Stimulated activated naive CD8-positive, alpha-beta T cell treated with anti-CD3 and anti-CD28 coated beads, Interleukin-15, Interleukin-2, amounts not matched to agents 100 U/mL and 50 U/mL, for 24 hours (primary cell): ENCODE measurements around the gene SFXN4.
"Not testable (repeated sequence)": the region's sequence is repeated elsewhere in the genome, so short reads cannot be mapped to it uniquely, and the experiment has no call there.

Source experiments
- ATAC-seq: fragments of 150-1000 bp; cut with Tn5 transposase; one replicate; pipeline ENCODE4 v1.10.0; 2021
- DNase-seq: peaks from one replicate; pipeline ENCODE4 v3.0.0; 2021

The SFXN4 gene

GRCh38 chr10:119143657-119144056 is 21.9 kb downstream of the SFXN4 start:
- DNase-seq (no peak), ATAC-seq (no peak)

- DNase-seq (no peak), ATAC-seq (no peak)
Measured at GRCh38 chr10:119140603-119141245, 24.8 kb downstream of the SFXN4 start.

- DNase-seq (peak; percentile 43), ATAC-seq (peak; percentile 50)
Measured at GRCh38 chr10:119139464-119140067, 25.9 kb downstream of the SFXN4 start.

- ATAC-seq: no peak
- no peak for DNase-seq
Measured at GRCh38 chr10:119138346-119139306, 26.9 kb downstream of the SFXN4 start.

GRCh38 chr10:119137878-119138277 is 27.6 kb downstream of the SFXN4 start:
- DNase-seq, ATAC-seq: not testable (repeated sequence)

- DNase-seq: no peak
- no peak for ATAC-seq
Measured at GRCh38 chr10:119136084-119136483, 29.4 kb downstream of the SFXN4 start.

- no peak for DNase-seq
- ATAC-seq: no peak
Measured at GRCh38 chr10:119135513-119135881, 30.0 kb downstream of the SFXN4 start.

- DNase-seq (peak; percentile 44), ATAC-seq (peak; percentile 57)
Measured at GRCh38 chr10:119133949-119134348, 31.6 kb downstream of the SFXN4 start.

- ATAC-seq (no peak), DNase-seq (no peak)
Measured at GRCh38 chr10:119132521-119133345, 32.8 kb downstream of the SFXN4 start.

GRCh38 chr10:119131512-119132240 is 33.8 kb downstream of the SFXN4 start:
- ATAC-seq (peak; percentile 77), DNase-seq (peak; percentile 29)

- no peak for DNase-seq
- no peak for ATAC-seq
Measured at GRCh38 chr10:119129721-119130120, 35.8 kb downstream of the SFXN4 start.

GRCh38 chr10:119125942-119126341 is 39.6 kb downstream of the SFXN4 start:
- ATAC-seq (no peak), DNase-seq (no peak)

- ATAC-seq (no peak), DNase-seq (no peak)
Measured at GRCh38 chr10:119120875-119121274, 44.6 kb downstream of the SFXN4 start.

- DNase-seq (no peak), ATAC-seq (peak; percentile 63)
Measured at GRCh38 chr10:119120413-119120867, 45.1 kb downstream of the SFXN4 start.

- DNase-seq: no peak
- no peak for ATAC-seq
Measured at GRCh38 chr10:119119400-119119799, 46.1 kb downstream of the SFXN4 start.

GRCh38 chr10:119118231-119118630 is 47.3 kb downstream of the SFXN4 start:
- ATAC-seq (no peak), DNase-seq (no peak)

GRCh38 chr10:119116326-119116951 is 49.1 kb downstream of the SFXN4 start:
- ATAC-seq (no peak), DNase-seq (no peak)

- no peak for ATAC-seq
- DNase-seq: no peak
Measured at GRCh38 chr10:119115926-119116325, 49.6 kb downstream of the SFXN4 start.

- ATAC-seq: peak; percentile 55
- no peak for DNase-seq
Measured at GRCh38 chr10:119113751-119114732, 51.5 kb downstream of the SFXN4 start.

GRCh38 chr10:119112056-119112455 is 53.5 kb downstream of the SFXN4 start:
- no peak for ATAC-seq
- no peak for DNase-seq
